Gastrocnemius medialis (tissue), 4 donors: Measurements from ENCODE around the gene ANGPTL7. TPM values are rescaled to one million over a fixed set of nuclear protein-coding genes. Genes with fewer than 3 reads are reported as not detected.

ENCODE experiments used
- ATAC-seq, 2 donors: fragments of 150-250 bp; one replicate each; pipeline ENCODE4 v1.9.1; 2016
- DNase-seq, 2 donors: peaks; one replicate each; pipeline ENCODE4 v3.0.0-alpha.2; 2019
- H3K27ac ChIP-seq, 4 donors: fragments of 200-600 bp; sonication (generic); 1 replicate in 1 of 4; 2 replicates in 3 of 4; pipeline ENCODE4 v1.5.1; 2016 to 2018; ENCODE audit warnings: mild to moderate bottlenecking in 2 of 4, moderate library complexity in 1 of 4
- H3K27me3 ChIP-seq, 3 donors: fragments of 200-600 bp; sonication (generic) in 2 of 3; 1 replicate in 1 of 3; 2 replicates in 2 of 3; pipeline versions ENCODE4 v1.5.1 to v1.6.0; 2016 to 2019; ENCODE audit warnings: mild to moderate bottlenecking in 1 of 3, moderate library complexity in 1 of 3
- H3K36me3 ChIP-seq, 2 donors: fragments of 200-600 bp; sonication (generic) in 1 of 2; one replicate each; pipeline ENCODE4 v1.5.1; 2017 to 2018
- H3K4me1 ChIP-seq, 2 donors: fragments of 200-600 bp; sonication (generic) in 1 of 2; one replicate each; pipeline ENCODE4 v1.5.1; 2016 to 2017; ENCODE audit warnings: mild to moderate bottlenecking in 2 of 2
- H3K4me3 ChIP-seq, 4 donors: fragments of 200-600 bp; sonication (generic) in 3 of 4; 1 replicate in 1 of 4; 2 replicates in 3 of 4; pipeline ENCODE4 v1.5.1; 2016 to 2019; ENCODE audit warnings: mild to moderate bottlenecking in 2 of 4
- H3K9me3 ChIP-seq, 3 donors: fragments of 200-600 bp; sonication (generic) in 2 of 3; 1 replicate in 1 of 3; 2 replicates in 2 of 3; pipeline ENCODE4 v1.5.1; 2016 to 2019
- POLR2A ChIP-seq, 2 donors: fragments of 450-650 bp; IDR thresholded peaks; one replicate each; pipeline ENCODE4 v1.6.1; 2017; ENCODE audit warnings: antibody characterized with exemption in 2 of 2, mild to moderate bottlenecking in 2 of 2, moderate library complexity in 2 of 2
- in situ Hi-C, 4 donors: fragments of 200-750 bp; cut with MboI; loops; one replicate each; pipeline versions ENCODE4 v1.15.0 to v1.8.0; 2017; ENCODE audit warnings: low sequenced_read_pairs in 4 of 4
- intact Hi-C: fragments of 100-400 bp; cut with DNase I; formaldehyde crosslinking; loops from one replicate; pipeline ENCODE4 v1.15.1; 2023; ENCODE audit warnings: low total_unique reads
- total RNA-seq, 4 donors: library from RNA; depleted of rRNA; stranded (reverse); fragments of >200 nt; gene quantifications; one replicate each; pipeline versions ENCODE4 v1.1.0 to v1.2.3, GENCODE V29; 2016
- TF ChIP-seq, protein P1 (sequence below), 5 experiments: fragments of 450-650 bp in 3 of 5; fragments of 200-600 bp in 2 of 5; sonication (generic) in 2 of 5; IDR thresholded peaks in 4 of 5; conservative IDR thresholded peaks in 1 of 5; 1 replicate in 4 of 5; 2 replicates in 1 of 5; pipeline ENCODE4 v1.5.1; 2016 to 2019; ENCODE audit warnings: antibody characterized with exemption in 5 of 5, mild to moderate bottlenecking in 3 of 5, moderate library complexity in 3 of 5

The ANGPTL7 gene
- total RNA-seq, 4 donors from 2014 or later = 0.56 to 30.7 (median 3.3) TPM

DNA sequence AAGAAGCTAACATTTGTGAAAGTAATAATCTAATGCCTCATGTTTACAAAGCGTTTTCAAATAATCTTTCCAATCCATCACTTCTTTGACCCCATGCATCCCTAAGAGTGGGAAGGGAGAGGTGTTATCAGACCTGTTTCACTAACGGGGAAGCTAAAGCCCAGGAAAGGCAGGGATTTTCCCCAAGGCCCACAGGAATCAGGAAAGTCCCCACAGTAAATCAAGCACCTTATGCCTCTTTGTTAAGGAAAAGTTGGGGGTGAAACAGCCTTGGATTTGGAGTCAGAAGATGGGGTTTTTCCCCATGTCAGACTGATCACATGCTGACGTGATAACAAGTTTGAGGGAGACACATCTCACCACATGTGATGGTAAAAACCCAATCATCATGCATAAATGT, 20.0 kb upstream of the ANGPTL7 start:
- intact Hi-C loops (no loop called here), in situ Hi-C loops (no loop called here)
- H3K9me3 ChIP-seq = no peaks in the 10 kb centered on the region
- H3K36me3 ChIP-seq = peaks cover 0 to 6% of the 10 kb centered on the region in 2 donors
- TF ChIP-seq POLR2A (IDR thresholded peaks at IDR 0.05) = no peak
- TF ChIP-seq, protein P1, sequence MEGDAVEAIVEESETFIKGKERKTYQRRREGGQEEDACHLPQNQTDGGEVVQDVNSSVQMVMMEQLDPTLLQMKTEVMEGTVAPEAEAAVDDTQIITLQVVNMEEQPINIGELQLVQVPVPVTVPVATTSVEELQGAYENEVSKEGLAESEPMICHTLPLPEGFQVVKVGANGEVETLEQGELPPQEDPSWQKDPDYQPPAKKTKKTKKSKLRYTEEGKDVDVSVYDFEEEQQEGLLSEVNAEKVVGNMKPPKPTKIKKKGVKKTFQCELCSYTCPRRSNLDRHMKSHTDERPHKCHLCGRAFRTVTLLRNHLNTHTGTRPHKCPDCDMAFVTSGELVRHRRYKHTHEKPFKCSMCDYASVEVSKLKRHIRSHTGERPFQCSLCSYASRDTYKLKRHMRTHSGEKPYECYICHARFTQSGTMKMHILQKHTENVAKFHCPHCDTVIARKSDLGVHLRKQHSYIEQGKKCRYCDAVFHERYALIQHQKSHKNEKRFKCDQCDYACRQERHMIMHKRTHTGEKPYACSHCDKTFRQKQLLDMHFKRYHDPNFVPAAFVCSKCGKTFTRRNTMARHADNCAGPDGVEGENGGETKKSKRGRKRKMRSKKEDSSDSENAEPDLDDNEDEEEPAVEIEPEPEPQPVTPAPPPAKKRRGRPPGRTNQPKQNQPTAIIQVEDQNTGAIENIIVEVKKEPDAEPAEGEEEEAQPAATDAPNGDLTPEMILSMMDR (IDR thresholded peaks at IDR 0.05 in 4 of 5, conservative IDR thresholded peaks at IDR 0.05 in 1 of 5) = no peak
- no peaks in the 10 kb centered on the region for H3K27me3 ChIP-seq
- H3K27ac ChIP-seq = no peak overlapping the region
- H3K4me3 ChIP-seq = no peak overlapping the region
- DNase-seq = no peak
- peaks cover 0 to 3% of the 10 kb centered on the region in 2 donors for H3K4me1 ChIP-seq
- ATAC-seq = no peak

DNA sequence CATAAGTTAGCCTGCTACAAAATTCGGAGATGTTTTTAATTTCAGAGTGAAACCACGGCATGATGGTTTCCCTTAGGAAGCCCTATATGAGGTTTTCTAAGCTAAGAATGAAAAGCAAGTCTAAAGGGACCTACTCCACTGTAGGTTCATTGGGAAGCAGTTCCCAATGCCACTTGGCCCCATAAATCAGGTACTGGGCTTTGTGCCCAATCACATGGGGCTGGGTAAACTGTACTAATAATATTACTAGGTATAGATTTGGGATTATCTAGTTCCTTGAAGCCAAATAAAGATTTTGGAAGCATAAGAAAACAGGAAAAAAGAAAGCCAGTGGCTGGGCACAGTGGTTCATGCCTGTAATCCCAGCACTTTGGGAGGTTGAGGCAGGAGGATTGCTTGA, 19.1 kb upstream of the ANGPTL7 start:
- peaks cover 0 to 3% of the 10 kb centered on the region in 2 donors for H3K4me1 ChIP-seq
- no peaks in the 10 kb centered on the region for H3K9me3 ChIP-seq
- H3K27ac ChIP-seq = no peak overlapping the region
- DNase-seq (no peak), ATAC-seq (no peak)
- no peak overlapping the region for H3K4me3 ChIP-seq
- in situ Hi-C loops (no loop called here), intact Hi-C loops (no loop called here)
- peaks cover 0 to 6% of the 10 kb centered on the region in 2 donors for H3K36me3 ChIP-seq
- no peaks in the 10 kb centered on the region for H3K27me3 ChIP-seq
- no peak for TF ChIP-seq POLR2A (IDR thresholded peaks at IDR 0.05)
- TF ChIP-seq, protein P1 (IDR thresholded peaks at IDR 0.05 in 4 of 5, conservative IDR thresholded peaks at IDR 0.05 in 1 of 5) = no peak

DNA sequence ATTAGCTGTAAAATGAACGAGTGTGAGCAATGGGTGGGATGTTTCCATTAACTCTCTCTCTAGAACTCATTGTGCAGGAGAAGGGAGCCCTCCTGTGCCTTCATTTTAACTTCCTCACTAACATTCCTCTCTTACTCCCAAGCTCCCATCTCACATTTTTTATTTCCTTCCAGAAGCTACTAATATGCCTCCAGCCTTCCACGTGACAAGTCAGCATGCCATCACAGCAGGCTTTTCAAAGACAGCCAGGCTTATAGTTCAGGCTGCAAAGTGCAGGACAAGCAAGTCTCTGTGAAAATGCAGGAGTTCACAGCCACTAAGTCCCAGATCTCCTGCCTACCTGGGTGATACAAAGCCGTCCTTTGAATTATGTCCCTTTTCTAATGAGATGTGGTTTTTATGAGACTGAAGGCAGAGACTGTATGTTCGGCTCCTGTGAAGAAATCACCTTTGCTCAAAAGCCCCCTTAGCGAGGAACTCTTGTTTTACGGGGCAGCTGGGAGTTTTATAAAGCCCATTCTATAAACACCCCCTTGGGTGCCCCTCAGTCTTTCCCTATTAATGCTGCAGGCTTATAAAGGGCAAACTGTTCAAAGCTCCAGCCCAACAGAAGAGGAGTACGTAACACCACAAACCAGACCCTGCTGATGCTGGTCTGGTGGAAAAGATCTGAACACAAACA, 14.8 kb upstream of the ANGPTL7 start:
- H3K4me3 ChIP-seq = no peak overlapping the region
- no peak overlapping the region for H3K27ac ChIP-seq
- H3K27me3 ChIP-seq = no peaks in the 10 kb centered on the region
- in situ Hi-C loops (no loop called here), intact Hi-C loops (loop anchor here (2.0 kb wide), 1 partner anchor 16 kb away; no protein-coding TSS in a partner anchor)
- no peaks in the 10 kb centered on the region for H3K36me3 ChIP-seq
- H3K4me1 ChIP-seq = peaks cover 31 to 44% of the 10 kb centered on the region in 2 donors
- DNase-seq = no peak
- TF ChIP-seq, protein P1 (IDR thresholded peaks at IDR 0.05 in 4 of 5, conservative IDR thresholded peaks at IDR 0.05 in 1 of 5) = no peak
- TF ChIP-seq POLR2A (IDR thresholded peaks at IDR 0.05) = no peak
- no peak for ATAC-seq
- H3K9me3 ChIP-seq = no peaks in the 10 kb centered on the region

DNA sequence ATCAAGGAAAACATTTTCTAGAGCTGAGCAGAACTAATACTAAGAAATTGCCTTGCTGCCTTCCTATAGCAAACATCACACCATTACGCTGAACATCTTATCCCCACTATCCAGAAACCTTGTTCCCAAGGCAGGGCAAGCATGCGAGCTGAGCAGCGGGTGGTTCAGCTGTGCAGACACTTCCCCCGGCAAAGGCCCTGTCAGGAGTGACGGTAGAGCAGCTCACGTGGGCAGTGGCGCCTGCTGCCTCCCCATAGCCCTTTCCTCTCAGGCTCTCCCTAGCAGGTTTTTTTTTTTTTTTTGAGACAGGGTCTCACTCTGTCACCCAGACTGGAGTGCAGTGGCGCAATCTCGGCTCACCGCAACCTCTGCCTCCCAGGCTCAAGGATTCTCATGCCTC, 13.7 kb upstream of the ANGPTL7 start:
- Histone ChIP-seq H3K36me3 (no peaks in the 10 kb centered on the region), H3K27me3 (no peaks in the 10 kb centered on the region), H3K9me3 (no peaks in the 10 kb centered on the region), H3K4me3 (no peak overlapping the region), H3K27ac (no peak overlapping the region), H3K4me1 (peaks cover 31 to 42% of the 10 kb centered on the region in 2 donors)
- ATAC-seq (no peak), DNase-seq (no peak)
- TF ChIP-seq, protein P1 (IDR thresholded peaks at IDR 0.05 in 4 of 5, conservative IDR thresholded peaks at IDR 0.05 in 1 of 5) = no peak
- TF ChIP-seq POLR2A (IDR thresholded peaks at IDR 0.05) = no peak
- in situ Hi-C loops (no loop called here), intact Hi-C loops (loop anchor here (2.0 kb wide), 1 partner anchor 17 kb away; no protein-coding TSS in a partner anchor)
